ENCODE data around the gene LRRC1. TPM values are rescaled to one million over a fixed set of nuclear protein-coding genes. Genes with fewer than 3 reads are reported as not detected.

LRRC1 gene
- total RNA-seq, 1 donor from 2014 or later, result 7.5 TPM

- Mint-ChIP-seq H3K27ac (ENCODE audit: unreplicated experiment) (no peak overlapping the region), H3K4me1 (ENCODE audit: unreplicated experiment) (no peaks in the 10 kb centered on the region), H3K4me3 (ENCODE audit: unreplicated experiment) (no peak overlapping the region), H3K36me3 (ENCODE audit: low read depth, unreplicated experiment) (no peaks in the 10 kb centered on the region), H3K27me3 (ENCODE audit: unreplicated experiment) (no peaks in the 10 kb centered on the region), H3K9me3 (ENCODE audit: unreplicated experiment) (no peaks in the 10 kb centered on the region)
- DNase-seq (ENCODE audit: low spot score), result no peak
- TF ChIP-seq CTCF (IDR thresholded peaks at IDR 0.05; ENCODE audit: unreplicated experiment), result no peak
Observed at GRCh38 chr6:53874964-53875363, 80.2 kb downstream of the LRRC1 start.

GRCh38 chr6:53877151-53877550, 82.3 kb downstream of the LRRC1 start:
- H3K4me3 Mint-ChIP-seq (ENCODE audit: unreplicated experiment), result no peak overlapping the region
- H3K9me3 Mint-ChIP-seq (ENCODE audit: unreplicated experiment), result no peaks in the 10 kb centered on the region
- no peaks in the 10 kb centered on the region for H3K36me3 Mint-ChIP-seq (ENCODE audit: low read depth, unreplicated experiment)
- no peaks in the 10 kb centered on the region for H3K27me3 Mint-ChIP-seq (ENCODE audit: unreplicated experiment)
- no peak for TF ChIP-seq CTCF (IDR thresholded peaks at IDR 0.05; ENCODE audit: unreplicated experiment)
- no peaks in the 10 kb centered on the region for H3K4me1 Mint-ChIP-seq (ENCODE audit: unreplicated experiment)
- DNase-seq (ENCODE audit: low spot score), result no peak
- H3K27ac Mint-ChIP-seq (ENCODE audit: unreplicated experiment), result no peak overlapping the region

- H3K9me3 Mint-ChIP-seq (ENCODE audit: unreplicated experiment), result no peaks in the 10 kb centered on the region
- TF ChIP-seq CTCF (IDR thresholded peaks at IDR 0.05; ENCODE audit: unreplicated experiment), result no peak
- H3K4me3 Mint-ChIP-seq (ENCODE audit: unreplicated experiment), result no peak overlapping the region
- H3K27ac Mint-ChIP-seq (ENCODE audit: unreplicated experiment), result no peak overlapping the region
- H3K36me3 Mint-ChIP-seq (ENCODE audit: low read depth, unreplicated experiment), result no peaks in the 10 kb centered on the region
- DNase-seq (ENCODE audit: low spot score), result no peak
- H3K27me3 Mint-ChIP-seq (ENCODE audit: unreplicated experiment), result no peaks in the 10 kb centered on the region
- H3K4me1 Mint-ChIP-seq (ENCODE audit: unreplicated experiment), result no peaks in the 10 kb centered on the region
Observed at GRCh38 chr6:53878808-53879207, 84.0 kb downstream of the LRRC1 start.

- Mint-ChIP-seq H3K27ac (ENCODE audit: unreplicated experiment) (no peak overlapping the region), H3K9me3 (ENCODE audit: unreplicated experiment) (no peaks in the 10 kb centered on the region), H3K36me3 (ENCODE audit: low read depth, unreplicated experiment) (no peaks in the 10 kb centered on the region), H3K4me1 (ENCODE audit: unreplicated experiment) (no peaks in the 10 kb centered on the region), H3K4me3 (ENCODE audit: unreplicated experiment) (no peak overlapping the region), H3K27me3 (ENCODE audit: unreplicated experiment) (no peaks in the 10 kb centered on the region)
- no peak for TF ChIP-seq CTCF (IDR thresholded peaks at IDR 0.05; ENCODE audit: unreplicated experiment)
- DNase-seq (ENCODE audit: low spot score), result no peak
Observed at GRCh38 chr6:53879608-53880007, 84.8 kb downstream of the LRRC1 start.

- peaks cover 4% of the 10 kb centered on the region for H3K4me1 Mint-ChIP-seq (ENCODE audit: unreplicated experiment)
- H3K9me3 Mint-ChIP-seq (ENCODE audit: unreplicated experiment), result no peaks in the 10 kb centered on the region
- no peak overlapping the region for H3K27ac Mint-ChIP-seq (ENCODE audit: unreplicated experiment)
- TF ChIP-seq CTCF (IDR thresholded peaks at IDR 0.05; ENCODE audit: unreplicated experiment), result no peak
- no peak for DNase-seq (ENCODE audit: low spot score)
- H3K4me3 Mint-ChIP-seq (ENCODE audit: unreplicated experiment), result no peak overlapping the region
- H3K27me3 Mint-ChIP-seq (ENCODE audit: unreplicated experiment), result no peaks in the 10 kb centered on the region
- no peaks in the 10 kb centered on the region for H3K36me3 Mint-ChIP-seq (ENCODE audit: low read depth, unreplicated experiment)
Observed at GRCh38 chr6:53887316-53887715, 92.5 kb downstream of the LRRC1 start.
